ENCODE results near the gene TATDN2.

TATDN2 gene

DNA sequence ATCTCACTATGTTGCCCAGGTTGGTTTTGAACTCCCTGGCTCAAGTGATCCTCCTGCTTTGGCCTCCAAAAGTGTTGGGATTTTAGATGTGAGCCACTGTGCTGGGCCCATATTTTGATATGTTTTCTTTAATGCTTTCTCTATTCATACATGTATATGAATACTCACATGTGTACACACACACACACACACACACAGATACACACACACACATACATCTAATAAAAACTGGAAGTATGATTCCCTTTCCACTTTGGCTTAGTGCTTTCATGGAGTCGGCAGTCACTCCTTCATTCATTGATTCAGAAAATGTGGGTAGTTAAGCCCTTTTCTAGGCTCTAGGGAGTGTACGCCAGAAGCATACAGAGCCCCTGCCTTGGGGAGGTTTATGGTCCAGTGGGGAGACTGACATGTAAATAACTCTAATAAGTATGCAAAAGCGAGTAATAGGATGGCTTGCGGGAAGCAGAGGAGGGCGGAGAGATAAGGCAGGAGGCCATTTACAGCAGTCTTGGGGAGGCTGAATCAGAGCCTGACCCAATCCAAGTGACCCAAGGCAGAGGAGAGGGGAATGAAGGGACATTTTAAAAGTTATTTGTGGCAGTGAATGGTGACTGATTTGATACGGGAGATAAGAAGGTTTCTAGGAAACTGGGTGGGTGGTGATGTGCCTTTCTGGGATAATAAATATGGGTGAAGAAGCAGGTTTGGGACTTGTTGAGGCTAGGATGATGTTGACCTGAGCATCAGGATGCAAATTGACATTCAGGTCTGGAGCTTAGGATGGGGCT, 32.5 kb upstream of the TATDN2 start:
- no peak for DNase-seq (ENCODE audit: low read depth, low spot score)
- Histone ChIP-seq H3K9me3 (ENCODE audit: low read depth, low read length) (no peaks in the 10 kb centered on the region), H3K4me3 (no peak overlapping the region), H3K27ac (no peak overlapping the region), H3K36me3 (ENCODE audit: insufficient read depth, low read length) (no peaks in the 10 kb centered on the region), H3K9ac (ENCODE audit: insufficient read length) (no peak overlapping the region)
- TF ChIP-seq FOXP2 (optimal IDR thresholded peaks at IDR 0.05; ENCODE audit: control extremely low read depth, extremely low read length, insufficient read depth), result no peak
- TF ChIP-seq EZH2 (IDR thresholded peaks at IDR 0.05), result no peak
- no peak for TF ChIP-seq POLR2AphosphoS5 (IDR thresholded peaks at IDR 0.05; ENCODE audit: borderline replicate concordance, low read depth, low read length)

DNA sequence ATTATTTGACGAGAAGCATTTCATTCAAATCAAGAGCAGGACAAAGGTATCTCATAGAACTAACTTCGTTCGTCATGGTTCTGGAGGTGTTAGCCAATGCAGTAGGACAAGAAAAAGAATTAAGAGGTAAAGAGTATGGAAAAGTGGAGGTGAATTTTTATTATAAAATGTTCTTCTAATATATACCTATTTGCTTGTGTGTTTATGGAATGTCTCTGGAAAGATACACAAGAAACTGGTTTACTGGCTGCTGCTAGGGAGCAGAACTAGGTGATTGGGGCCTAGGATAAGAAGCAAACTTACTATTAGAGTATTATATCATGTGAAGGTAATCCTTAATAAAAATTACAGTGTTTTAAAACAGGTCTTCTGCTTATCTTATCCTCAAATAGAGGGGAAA, 30.9 kb upstream of the TATDN2 start:
- H3K9ac ChIP-seq (ENCODE audit: insufficient read length), result no peak overlapping the region
- H3K9me3 ChIP-seq (ENCODE audit: low read depth, low read length), result no peaks in the 10 kb centered on the region
- H3K36me3 ChIP-seq (ENCODE audit: insufficient read depth, low read length), result no peaks in the 10 kb centered on the region
- TF ChIP-seq POLR2AphosphoS5 (IDR thresholded peaks at IDR 0.05; ENCODE audit: borderline replicate concordance, low read depth, low read length), result no peak
- TF ChIP-seq EZH2 (IDR thresholded peaks at IDR 0.05), result no peak
- TF ChIP-seq FOXP2 (optimal IDR thresholded peaks at IDR 0.05; ENCODE audit: control extremely low read depth, extremely low read length, insufficient read depth), result no peak
- H3K27ac ChIP-seq, result no peak overlapping the region
- H3K4me3 ChIP-seq, result no peak overlapping the region
- DNase-seq (ENCODE audit: low read depth, low spot score), result no peak

DNA sequence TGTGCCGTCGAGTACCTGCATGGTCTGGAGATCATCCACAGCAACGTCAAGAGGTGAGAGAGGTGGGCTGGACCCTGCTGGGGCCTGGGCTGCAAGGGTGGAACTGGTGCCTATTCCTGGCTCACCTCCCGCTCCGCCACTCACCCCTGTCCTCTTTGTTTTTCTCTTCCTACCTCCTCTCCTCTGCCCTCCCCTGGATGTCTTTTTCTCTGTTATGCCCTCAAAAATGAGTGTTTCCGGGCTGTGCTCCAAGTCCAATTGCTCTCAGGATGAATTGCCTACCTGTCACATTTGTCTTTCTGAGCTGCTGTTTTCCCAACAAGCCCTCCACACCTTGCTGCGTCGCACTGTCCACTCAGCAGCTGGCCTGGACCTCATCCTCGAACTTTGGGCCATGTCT, 28.5 kb upstream of the TATDN2 start:
- Histone ChIP-seq H3K9me3 (ENCODE audit: low read depth, low read length) (no peaks in the 10 kb centered on the region), H3K27ac (no peak overlapping the region), H3K36me3 (ENCODE audit: insufficient read depth, low read length) (no peaks in the 10 kb centered on the region), H3K4me3 (no peak overlapping the region), H3K9ac (ENCODE audit: insufficient read length) (no peak overlapping the region)
- TF ChIP-seq POLR2AphosphoS5 (IDR thresholded peaks at IDR 0.05; ENCODE audit: borderline replicate concordance, low read depth, low read length), result no peak
- TF ChIP-seq FOXP2 (optimal IDR thresholded peaks at IDR 0.05; ENCODE audit: control extremely low read depth, extremely low read length, insufficient read depth), result no peak
- no peak for TF ChIP-seq EZH2 (IDR thresholded peaks at IDR 0.05)
- DNase-seq (ENCODE audit: low read depth, low spot score), result no peak

DNA sequence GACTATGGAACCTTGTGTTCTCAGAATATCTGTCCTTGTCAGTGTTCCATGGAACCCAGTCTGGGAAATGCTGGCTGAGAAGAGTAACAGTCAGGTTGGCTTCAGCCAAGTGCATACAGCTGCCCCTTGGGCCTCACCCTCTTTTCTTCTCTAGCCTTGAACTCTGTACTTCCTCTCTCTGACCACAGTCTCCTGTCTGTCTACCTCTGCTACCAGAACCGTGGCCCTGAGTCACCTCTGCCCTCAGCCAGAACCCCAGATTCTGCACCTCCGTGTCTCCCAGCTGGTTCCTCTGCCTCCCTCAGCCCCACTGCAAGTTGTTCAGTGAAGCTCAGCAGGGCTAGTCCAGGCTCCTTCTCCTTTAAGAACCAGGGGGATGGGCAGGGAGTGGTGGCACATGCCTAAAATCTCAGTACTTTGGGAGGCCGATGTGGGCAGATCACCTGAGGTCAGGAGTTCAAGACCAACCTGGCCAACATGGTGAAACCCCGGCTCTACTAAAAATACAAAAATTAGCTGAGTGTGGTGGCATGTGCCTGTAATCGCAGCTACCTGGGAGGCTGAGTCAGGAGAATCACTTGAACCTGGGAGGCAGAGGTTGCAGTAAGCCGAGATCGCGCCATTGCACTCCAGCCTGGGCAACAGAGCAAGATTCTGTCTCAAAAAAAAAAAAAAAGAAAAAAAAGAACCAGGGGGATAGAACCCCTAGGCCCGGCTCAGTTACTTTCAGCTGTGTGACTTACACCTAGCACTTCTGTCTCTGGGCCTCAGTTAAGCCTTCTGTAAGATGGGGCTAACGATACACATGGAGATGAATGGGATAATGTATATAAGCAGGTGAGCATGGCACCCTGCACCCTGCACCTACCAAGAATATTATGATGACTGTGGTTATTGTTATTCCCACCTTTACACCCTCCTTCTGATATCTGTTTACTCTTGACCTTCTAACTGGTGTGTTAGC, 24.3 kb upstream of the TATDN2 start:
- TF ChIP-seq FOXP2 (optimal IDR thresholded peaks at IDR 0.05; ENCODE audit: control extremely low read depth, extremely low read length, insufficient read depth) (no peak), EZH2 (IDR thresholded peaks at IDR 0.05) (no peak)
- Histone ChIP-seq H3K36me3 (ENCODE audit: insufficient read depth, low read length) (no peaks in the 10 kb centered on the region), H3K9me3 (ENCODE audit: low read depth, low read length) (no peaks in the 10 kb centered on the region), H3K27ac (no peak overlapping the region), H3K4me3 (no peak overlapping the region), H3K9ac (ENCODE audit: insufficient read length) (no peak overlapping the region)
- DNase-seq (ENCODE audit: low read depth, low spot score), result no peak

DNA sequence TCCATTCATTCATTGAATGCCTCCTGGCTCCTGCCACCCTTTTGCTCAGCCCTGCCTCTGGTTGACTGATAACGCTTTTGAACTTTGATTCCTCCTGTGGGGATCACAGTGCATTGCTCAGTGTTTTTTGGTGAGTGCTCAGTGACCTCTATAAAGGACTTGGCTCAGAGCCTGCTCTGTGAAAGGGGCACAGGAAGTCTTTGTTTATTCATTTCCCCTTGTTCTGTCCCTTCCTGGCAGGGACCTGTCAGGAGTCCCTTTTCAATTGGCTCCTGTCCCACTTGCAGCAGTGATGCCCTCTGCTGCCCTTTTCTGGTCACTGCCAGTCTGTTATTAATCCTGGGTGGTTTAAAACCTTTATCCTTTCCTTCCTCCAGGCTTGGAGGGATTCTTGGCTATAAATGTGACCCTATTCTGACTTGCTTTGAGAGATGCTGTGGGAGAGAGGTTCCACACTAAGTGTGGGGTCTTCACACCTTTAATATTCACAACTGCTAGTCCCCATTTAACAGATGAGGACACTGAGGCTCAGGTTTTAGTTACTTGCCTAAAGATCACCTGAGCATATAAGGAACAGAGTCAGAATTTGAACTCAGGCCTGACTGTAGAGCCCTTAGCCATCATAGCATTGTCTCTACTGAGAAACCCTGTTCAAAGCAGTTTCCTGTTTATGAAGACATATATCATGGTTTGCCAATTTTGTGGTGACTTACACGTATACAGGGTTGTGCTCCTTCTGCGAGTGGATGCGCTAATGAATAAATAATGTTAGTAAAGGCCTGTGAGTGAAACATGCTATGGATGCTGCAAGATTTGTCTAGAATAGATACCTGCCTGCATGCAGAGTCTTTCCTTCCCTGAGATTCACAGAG, 23.2 kb upstream of the TATDN2 start:
- Histone ChIP-seq H3K4me3 (no peak overlapping the region), H3K36me3 (ENCODE audit: insufficient read depth, low read length) (no peaks in the 10 kb centered on the region), H3K9me3 (ENCODE audit: low read depth, low read length) (no peaks in the 10 kb centered on the region), H3K9ac (ENCODE audit: insufficient read length) (no peak overlapping the region), H3K27ac (no peak overlapping the region)
- no peak for DNase-seq (ENCODE audit: low read depth, low spot score)
- no peak for TF ChIP-seq FOXP2 (optimal IDR thresholded peaks at IDR 0.05; ENCODE audit: control extremely low read depth, extremely low read length, insufficient read depth)
- TF ChIP-seq EZH2 (IDR thresholded peaks at IDR 0.05), result no peak
- TF ChIP-seq POLR2AphosphoS5 (IDR thresholded peaks at IDR 0.05; ENCODE audit: borderline replicate concordance, low read depth, low read length), result no peak

DNA sequence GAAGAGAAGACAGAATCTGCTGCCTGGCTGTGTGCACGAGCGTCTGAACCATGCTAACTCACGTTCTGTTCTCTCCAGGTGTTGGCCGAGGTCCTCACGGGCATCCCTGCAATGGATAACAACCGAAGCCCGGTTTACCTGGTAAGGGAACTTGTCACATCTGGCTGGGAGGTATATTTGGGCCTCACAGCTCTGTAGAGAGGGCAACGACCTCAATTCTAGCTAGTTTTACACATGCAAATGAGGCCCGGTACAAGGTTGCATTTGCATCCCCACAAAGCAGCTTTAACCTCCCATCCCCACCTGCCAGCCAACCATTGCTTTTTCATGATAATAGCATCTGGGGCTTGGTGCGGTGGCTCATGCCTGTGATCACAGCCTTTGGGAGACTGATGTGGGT, 22.0 kb upstream of the TATDN2 start:
- DNase-seq (ENCODE audit: low read depth, low spot score), result no peak
- Histone ChIP-seq H3K9ac (ENCODE audit: insufficient read length) (no peak overlapping the region), H3K27ac (no peak overlapping the region), H3K9me3 (ENCODE audit: low read depth, low read length) (no peaks in the 10 kb centered on the region), H3K36me3 (ENCODE audit: insufficient read depth, low read length) (no peaks in the 10 kb centered on the region), H3K4me3 (no peak overlapping the region)
- TF ChIP-seq FOXP2 (optimal IDR thresholded peaks at IDR 0.05; ENCODE audit: control extremely low read depth, extremely low read length, insufficient read depth), result no peak
- no peak for TF ChIP-seq POLR2AphosphoS5 (IDR thresholded peaks at IDR 0.05; ENCODE audit: borderline replicate concordance, low read depth, low read length)
- TF ChIP-seq EZH2 (IDR thresholded peaks at IDR 0.05), result no peak

DNA sequence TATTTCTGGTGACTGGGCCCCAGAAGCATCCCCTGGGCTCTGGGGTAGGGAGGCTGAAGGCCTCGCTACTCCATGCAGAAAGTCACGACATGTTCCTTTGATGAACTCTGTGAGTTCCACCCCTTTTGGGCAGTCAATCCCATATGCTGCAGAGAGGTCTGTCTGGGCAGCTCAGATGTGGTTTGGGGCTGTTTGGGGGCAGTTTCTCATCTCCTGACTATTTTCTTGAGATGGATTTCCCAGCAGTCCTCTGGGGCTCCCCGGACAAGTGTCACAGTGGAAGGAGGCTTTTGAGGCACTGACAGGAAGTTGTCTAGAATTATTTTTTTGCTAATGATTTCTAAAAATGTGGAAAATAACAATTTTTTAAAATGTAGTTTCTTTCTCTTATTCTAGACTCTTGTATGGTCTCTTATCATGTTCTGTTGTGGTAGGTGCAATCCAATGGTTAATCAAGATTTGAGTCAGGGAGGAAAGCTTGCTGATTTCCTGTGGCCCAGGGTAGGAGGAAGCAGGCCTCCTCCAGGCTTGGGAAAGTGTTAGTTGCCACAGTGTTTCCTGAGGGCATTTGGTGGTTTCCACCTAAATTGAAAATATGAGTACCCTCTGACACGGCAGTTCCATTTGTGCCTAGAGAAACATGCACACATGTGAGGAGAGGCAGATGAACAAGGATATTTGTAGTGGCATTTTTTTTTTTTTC, 19.9 kb upstream of the TATDN2 start:
- H3K4me3 ChIP-seq, result no peak overlapping the region
- H3K36me3 ChIP-seq (ENCODE audit: insufficient read depth, low read length), result no peaks in the 10 kb centered on the region
- H3K9me3 ChIP-seq (ENCODE audit: low read depth, low read length), result no peaks in the 10 kb centered on the region
- no peak for TF ChIP-seq POLR2AphosphoS5 (IDR thresholded peaks at IDR 0.05; ENCODE audit: borderline replicate concordance, low read depth, low read length)
- TF ChIP-seq FOXP2 (optimal IDR thresholded peaks at IDR 0.05; ENCODE audit: control extremely low read depth, extremely low read length, insufficient read depth), result no peak
- no peak for TF ChIP-seq EZH2 (IDR thresholded peaks at IDR 0.05)
- H3K9ac ChIP-seq (ENCODE audit: insufficient read length), result no peak overlapping the region
- no peak overlapping the region for H3K27ac ChIP-seq
- DNase-seq (ENCODE audit: low read depth, low spot score), result peak; percentile 44
